Ascending aorta (tissue), 2 donors: ENCODE data around the gene IGIP. TPM values are rescaled to one million over a fixed set of nuclear protein-coding genes. Genes with fewer than 3 reads are reported as not detected.

ENCODE experiments used
- DNase-seq, 2 donors: peaks; one replicate each; pipeline ENCODE4 v3.0.0-alpha.2; 2019; ENCODE audit warnings: low spot score in 2 of 2
- H3K27ac ChIP-seq, 2 donors: fragments of 200-600 bp; sonication (generic); one replicate each; pipeline ENCODE4 v1.5.1; 2016 to 2017; ENCODE audit warnings: mild to moderate bottlenecking in 1 of 2
- H3K27me3 ChIP-seq: fragments of 200-600 bp; sonication (generic); one replicate; pipeline ENCODE4 v1.5.1; 2017
- H3K36me3 ChIP-seq, 2 donors: fragments of 200-600 bp; sonication (generic); one replicate each; pipeline ENCODE4 v1.5.1; 2016
- H3K4me1 ChIP-seq, 2 donors: fragments of 200-600 bp; sonication (generic); one replicate each; pipeline ENCODE4 v1.5.1; 2016 to 2017; ENCODE audit warnings: mild to moderate bottlenecking in 1 of 2
- H3K4me3 ChIP-seq, 2 donors: fragments of 200-600 bp; sonication (generic); one replicate each; pipeline ENCODE4 v1.5.1; 2016 to 2017; ENCODE audit warnings: mild to moderate bottlenecking in 1 of 2
- H3K9me3 ChIP-seq, 2 donors: fragments of 200-600 bp; sonication (generic); one replicate each; pipeline ENCODE4 v1.5.1; 2016
- intact Hi-C: fragments of 100-400 bp; cut with DNase I; formaldehyde crosslinking; loops from one replicate; pipeline ENCODE4 v1.15.1; 2023
- total RNA-seq: library from RNA; depleted of rRNA; stranded (reverse); fragments of >200 nt; gene quantifications from one replicate; pipeline ENCODE4 v1.1.0, GENCODE V29; 2016
- TF ChIP-seq, protein P1 (sequence below), 3 experiments: fragments of 200-600 bp in 2 of 3; fragments of 450-650 bp in 1 of 3; sonication (generic) in 2 of 3; IDR thresholded peaks; one replicate each; pipeline ENCODE4 v1.5.1; 2016 to 2019; ENCODE audit warnings: antibody characterized with exemption in 3 of 3, mild to moderate bottlenecking in 1 of 3, moderate library complexity in 1 of 3

The IGIP gene
- total RNA-seq, 1 donor from 2014 or later: 5.6 TPM

DNA sequence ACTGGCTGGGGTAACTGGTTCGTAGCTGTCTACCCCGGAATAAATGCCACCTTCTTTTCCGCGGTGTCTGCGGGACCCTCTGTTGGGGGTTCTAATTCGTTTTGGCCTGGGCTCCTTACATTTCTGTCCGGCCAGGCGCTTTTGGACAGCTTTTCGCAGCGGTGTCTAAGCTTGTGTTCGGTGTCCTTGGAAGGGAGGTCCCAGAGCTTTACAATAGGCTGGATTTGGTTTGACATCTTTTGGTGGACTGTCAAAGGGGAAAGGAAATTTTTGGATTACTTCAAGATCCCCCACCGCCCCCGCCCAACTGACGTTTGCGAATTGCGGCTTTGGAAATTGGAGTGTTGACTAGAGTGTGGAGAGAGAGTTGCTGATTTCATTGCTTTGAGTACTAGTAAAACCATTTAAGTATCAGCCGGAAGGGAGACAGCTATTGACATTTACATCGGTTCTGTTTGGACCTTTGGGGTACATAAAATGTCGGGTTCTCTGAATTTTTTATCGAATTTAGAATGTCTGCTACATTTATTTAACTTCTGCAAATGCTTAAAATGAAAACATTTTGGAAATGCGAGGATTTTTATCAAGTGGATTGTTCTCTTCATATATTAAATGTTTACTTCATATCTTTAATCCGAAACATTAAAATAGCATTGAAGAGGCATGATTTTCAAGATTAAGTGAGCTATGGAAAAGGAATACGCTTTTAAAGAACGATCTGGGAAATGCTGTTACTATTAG is 16.5 kb upstream of the IGIP start:
- no peaks in the 10 kb centered on the region for H3K27me3 ChIP-seq
- TF ChIP-seq, protein P1, sequence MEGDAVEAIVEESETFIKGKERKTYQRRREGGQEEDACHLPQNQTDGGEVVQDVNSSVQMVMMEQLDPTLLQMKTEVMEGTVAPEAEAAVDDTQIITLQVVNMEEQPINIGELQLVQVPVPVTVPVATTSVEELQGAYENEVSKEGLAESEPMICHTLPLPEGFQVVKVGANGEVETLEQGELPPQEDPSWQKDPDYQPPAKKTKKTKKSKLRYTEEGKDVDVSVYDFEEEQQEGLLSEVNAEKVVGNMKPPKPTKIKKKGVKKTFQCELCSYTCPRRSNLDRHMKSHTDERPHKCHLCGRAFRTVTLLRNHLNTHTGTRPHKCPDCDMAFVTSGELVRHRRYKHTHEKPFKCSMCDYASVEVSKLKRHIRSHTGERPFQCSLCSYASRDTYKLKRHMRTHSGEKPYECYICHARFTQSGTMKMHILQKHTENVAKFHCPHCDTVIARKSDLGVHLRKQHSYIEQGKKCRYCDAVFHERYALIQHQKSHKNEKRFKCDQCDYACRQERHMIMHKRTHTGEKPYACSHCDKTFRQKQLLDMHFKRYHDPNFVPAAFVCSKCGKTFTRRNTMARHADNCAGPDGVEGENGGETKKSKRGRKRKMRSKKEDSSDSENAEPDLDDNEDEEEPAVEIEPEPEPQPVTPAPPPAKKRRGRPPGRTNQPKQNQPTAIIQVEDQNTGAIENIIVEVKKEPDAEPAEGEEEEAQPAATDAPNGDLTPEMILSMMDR (IDR thresholded peaks at IDR 0.05): no peak
- intact Hi-C loops: loop anchor here (5.0 kb wide), 3 partner anchors 37 to 293 kb away; partner anchors contain the start of genes ANKHD1 and HBEGF
- peak overlapping the region; percentile 73 to 85 for H3K4me3 ChIP-seq
- no peak for DNase-seq
- H3K27ac ChIP-seq: peak overlapping the region; percentile 96 to 97
- H3K4me1 ChIP-seq: peaks cover 8 to 20% of the 10 kb centered on the region in 2 donors
- H3K9me3 ChIP-seq: no peaks in the 10 kb centered on the region
- no peaks in the 10 kb centered on the region for H3K36me3 ChIP-seq

DNA sequence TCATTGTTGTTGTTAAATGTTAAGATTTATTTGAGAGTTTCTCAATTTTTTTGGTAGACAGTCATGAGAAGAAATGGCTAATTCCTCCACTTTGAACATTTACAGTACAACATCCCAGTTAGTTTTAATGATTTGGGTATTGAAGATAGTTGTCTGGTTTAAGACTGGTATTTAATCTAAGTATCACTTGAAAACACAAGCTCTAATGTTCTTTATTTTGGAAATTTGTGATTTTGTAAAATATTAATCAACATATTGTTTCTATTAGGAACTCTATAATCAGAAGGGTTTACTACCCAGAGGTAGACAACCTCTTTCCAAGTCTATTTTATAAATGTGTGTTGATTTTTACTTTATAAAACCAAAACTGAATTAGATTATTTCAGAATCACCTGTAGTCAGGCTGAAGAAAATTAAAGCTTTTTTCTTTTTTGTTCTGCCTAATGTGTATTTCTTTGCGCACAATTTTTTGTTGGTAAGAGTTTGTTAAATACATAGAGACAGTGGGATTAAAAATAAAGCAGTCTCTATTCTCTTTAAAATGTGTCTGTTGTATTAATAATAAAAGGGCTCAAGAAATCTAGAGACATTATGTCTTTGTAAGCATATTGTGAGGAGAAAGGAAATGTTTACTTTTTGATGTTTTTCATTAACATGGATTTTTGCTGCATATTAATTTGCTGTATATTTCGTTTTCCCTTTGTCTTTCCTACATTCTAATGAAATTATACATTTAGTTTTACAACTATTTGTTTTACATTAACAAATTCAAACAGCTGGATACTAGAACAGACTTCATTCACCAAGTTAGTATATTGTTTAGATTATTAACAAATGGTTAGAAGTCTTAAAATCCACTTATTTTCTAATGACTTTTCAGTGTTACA is 15.7 kb upstream of the IGIP start:
- H3K9me3 ChIP-seq: no peaks in the 10 kb centered on the region
- intact Hi-C loops: loop anchor here (5.0 kb wide), 4 partner anchors 38 to 292 kb away; partner anchors contain the start of genes ANKHD1, HBEGF and NRG2
- H3K4me3 ChIP-seq: peak overlapping the region in 1 of 2 donors; percentile 73

DNA sequence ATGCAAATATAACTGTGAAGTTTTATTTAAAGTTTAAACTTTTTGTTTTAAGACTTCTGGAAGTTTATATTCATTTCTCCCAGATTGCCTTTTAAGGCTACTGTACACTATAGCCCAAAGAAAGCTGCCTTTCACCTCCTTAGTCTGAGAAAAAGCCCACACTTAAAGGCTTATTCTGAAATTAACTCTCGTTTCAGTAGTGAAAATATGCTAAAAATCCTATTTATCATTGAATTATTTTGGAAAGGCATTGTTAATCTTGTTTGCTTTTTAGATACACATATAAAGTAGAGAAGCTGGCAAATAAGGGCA is 15.1 kb upstream of the IGIP start:
- TF ChIP-seq, protein P1 (IDR thresholded peaks at IDR 0.05): no peak
- intact Hi-C loops: loop anchor here (5.0 kb wide), 1 partner anchor 68 kb away; the partner anchor contains the start of gene NRG2
- H3K27ac ChIP-seq: no peak overlapping the region
- no peaks in the 10 kb centered on the region for H3K27me3 ChIP-seq
- H3K4me1 ChIP-seq: peaks cover 14 to 27% of the 10 kb centered on the region in 2 donors
- H3K9me3 ChIP-seq: no peaks in the 10 kb centered on the region
- no peak overlapping the region for H3K4me3 ChIP-seq
- H3K36me3 ChIP-seq: no peaks in the 10 kb centered on the region
- DNase-seq: no peak

More for the DNA sequence above, 15.7 kb upstream of the IGIP start:
- no peak for DNase-seq
- Histone ChIP-seq H3K4me1 (peaks cover 8 to 22% of the 10 kb centered on the region in 2 donors), H3K27ac (peak overlapping the region in 1 of 2 donors; percentile 97), H3K36me3 (no peaks in the 10 kb centered on the region), H3K27me3 (no peaks in the 10 kb centered on the region)
- TF ChIP-seq, protein P1 (IDR thresholded peaks at IDR 0.05): no peak

DNA sequence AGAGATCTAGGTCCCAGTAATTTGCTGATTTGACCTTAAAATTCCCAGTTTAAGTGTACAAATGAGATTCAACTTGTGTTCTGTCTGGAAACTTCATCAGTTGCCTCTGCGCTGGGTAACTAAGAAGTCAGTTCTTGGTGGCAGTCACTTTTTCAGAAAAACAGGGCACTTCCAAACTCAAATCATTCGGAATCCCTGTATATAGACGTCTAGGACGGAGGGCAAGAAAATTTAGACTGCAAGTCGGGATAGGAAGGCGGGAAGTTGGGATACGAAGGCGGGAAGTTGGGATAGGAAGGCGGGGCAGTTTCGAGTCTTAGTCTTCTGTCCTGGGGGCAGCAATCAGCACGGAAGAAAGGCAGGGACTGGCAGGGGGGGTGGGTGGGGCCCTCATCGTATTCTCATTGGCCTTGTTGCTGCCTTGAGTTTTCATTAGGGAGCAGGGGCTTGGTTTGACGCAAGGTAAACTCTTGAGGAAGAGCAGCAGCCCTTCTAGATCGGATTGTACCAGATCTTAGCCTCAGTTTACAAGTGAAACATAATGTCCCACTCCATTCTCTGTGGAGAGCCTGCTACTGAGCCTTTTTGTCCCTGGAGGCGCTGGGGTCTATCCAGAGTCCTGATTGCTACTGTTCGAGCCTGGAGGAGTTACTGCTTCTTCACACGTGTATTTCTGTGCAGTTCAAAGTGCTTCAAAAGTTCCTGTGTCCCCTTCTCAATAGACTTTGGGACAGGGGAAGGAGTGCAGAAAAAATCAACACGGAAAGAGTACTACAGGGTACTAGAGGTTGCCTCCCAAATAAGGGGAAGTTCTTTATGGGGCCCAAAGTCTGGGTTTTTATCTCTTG is 14.5 kb upstream of the IGIP start:
- H3K4me3 ChIP-seq: no peak overlapping the region
- H3K9me3 ChIP-seq: no peaks in the 10 kb centered on the region
- TF ChIP-seq, protein P1 (IDR thresholded peaks at IDR 0.05): no peak
- DNase-seq: no peak
- peaks cover 15 to 28% of the 10 kb centered on the region in 2 donors for H3K4me1 ChIP-seq
- H3K27me3 ChIP-seq: no peaks in the 10 kb centered on the region
- intact Hi-C loops: loop anchor here (5.0 kb wide), 1 partner anchor 69 kb away; the partner anchor contains the start of gene NRG2
- no peaks in the 10 kb centered on the region for H3K36me3 ChIP-seq
- H3K27ac ChIP-seq: peak overlapping the region in 1 of 2 donors; percentile 83
